NCI-H187 (cell line): ENCODE data around the gene RGCC.
"Not testable (repeated sequence)": the region's sequence is repeated elsewhere in the genome, so short reads cannot be mapped to it uniquely, and the experiment has no call there.

ENCODE experiments used
- DNase-seq, 2 experiments: peaks; one replicate each; lab custom pipeline; 2025; lab: John Stamatoyannopoulos, UW

RGCC gene, protein sequence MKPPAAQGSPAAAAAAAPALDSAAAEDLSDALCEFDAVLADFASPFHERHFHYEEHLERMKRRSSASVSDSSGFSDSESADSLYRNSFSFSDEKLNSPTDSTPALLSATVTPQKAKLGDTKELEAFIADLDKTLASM

GRCh38 chr13:41456768-41457588, at the start of gene RGCC:
Gene RGCC (plus strand): TSS chr13:41457550. CDS start chr13:41457708, 158 bp downstream.
- no peak for DNase-seq

- DNase-seq, result no peak
Observed at GRCh38 chr13:41408121-41408520, 49.2 kb upstream of the RGCC start.

DNA sequence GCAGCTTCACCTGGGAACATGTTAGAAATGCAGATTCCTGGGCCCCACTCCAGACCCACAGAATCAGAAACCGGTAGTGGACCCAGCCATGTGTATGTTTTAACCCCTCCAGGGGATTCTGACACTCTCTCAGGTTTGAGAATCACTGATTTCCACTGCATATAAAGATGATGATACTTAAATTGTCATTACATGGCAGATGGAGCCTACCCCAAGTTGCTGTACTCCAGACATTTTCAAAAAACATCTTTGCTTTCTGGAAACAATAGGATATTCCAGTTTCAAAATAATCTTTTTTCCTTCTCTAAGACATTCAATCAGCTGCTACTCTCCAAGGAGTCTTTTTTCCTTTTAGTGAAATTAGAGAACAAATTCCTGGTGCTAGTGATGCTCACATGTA, 48.6 kb upstream of the RGCC start:
- DNase-seq, result no peak

- DNase-seq, result no peak
Observed at GRCh38 chr13:41409611-41410010, 47.7 kb upstream of the RGCC start.

DNA sequence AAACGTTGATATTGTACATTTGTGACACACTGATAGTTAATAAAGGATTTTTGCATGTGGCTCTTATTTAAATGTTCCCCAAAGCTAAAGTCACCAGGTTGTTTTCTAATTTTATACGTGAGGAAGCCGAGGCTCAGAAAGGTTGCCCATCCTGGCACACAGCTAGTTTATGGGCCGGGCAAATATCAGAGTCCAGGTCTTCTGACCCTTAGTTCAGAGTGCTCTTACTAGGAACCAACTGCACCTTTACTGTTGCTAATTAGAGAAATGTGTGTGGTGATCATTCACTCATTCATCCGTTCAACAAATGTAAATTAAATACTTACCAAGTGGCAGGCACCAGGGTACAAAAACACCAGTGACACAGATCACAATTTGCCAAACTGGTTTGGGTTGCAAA, 46.3 kb upstream of the RGCC start:
- DNase-seq, result no peak

GRCh38 chr13:41411522-41411921, 45.8 kb upstream of the RGCC start:
- DNase-seq, result no peak

DNA sequence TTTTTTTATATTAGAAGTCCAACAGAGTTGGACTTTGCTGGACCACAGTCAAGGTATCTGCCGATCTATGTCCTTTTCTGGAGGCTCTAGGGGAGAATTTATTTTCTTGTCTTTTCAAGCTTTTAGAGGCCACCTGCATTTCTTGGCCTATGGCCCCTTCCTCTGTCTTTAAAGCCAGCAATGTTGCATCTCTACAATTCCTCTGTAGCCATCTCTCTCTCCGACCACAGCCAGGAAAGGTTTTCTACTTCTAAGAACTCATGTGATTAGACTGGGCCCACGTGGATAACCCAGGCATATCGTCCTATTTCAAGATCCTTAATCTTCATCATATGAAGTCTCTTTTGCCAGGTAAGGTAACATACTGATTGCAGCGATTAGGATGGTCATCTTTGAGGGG, 43.5 kb upstream of the RGCC start:
- no peak for DNase-seq

DNA sequence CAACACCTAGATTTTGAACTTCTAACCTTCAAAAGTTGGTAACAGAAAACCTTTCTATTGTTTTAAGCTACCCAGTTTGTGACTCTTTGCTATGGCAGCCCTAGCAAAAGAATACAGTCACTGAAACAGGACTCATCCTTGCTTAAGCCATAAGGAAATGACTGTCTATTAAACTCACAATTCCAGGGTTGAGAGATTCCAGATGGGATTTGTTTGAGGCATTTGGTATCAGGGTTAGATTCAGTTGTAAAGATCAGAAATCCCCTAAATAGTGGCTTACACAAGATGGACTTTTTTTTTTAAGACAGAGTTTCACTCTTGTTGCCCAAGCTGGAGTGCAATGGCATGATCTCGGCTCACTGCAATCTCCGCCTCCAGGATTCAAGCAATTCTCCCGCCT, 41.1 kb upstream of the RGCC start:
- DNase-seq, result no peak

GRCh38 chr13:41418027-41418426, 39.3 kb upstream of the RGCC start:
- DNase-seq, result no peak

DNA sequence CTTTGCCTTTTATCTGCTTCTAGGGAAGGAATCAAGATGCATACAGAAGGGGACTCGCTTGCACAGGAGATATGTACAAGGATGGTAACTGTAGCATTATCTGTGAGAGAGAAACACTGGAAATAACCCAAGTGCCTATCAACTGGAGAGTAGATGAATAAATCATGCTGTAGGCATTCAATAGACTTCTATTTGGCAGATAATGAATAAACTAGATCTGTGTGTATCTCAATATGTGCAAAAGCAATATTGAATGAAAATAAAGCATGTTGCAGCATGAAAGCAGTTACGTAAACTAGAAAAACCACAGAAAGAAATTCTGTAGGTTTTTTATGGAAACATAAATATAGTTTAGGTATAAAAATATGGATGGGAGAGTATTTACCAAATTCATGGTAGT, 38.6 kb upstream of the RGCC start:
- DNase-seq, result no peak

- no peak for DNase-seq
Observed at GRCh38 chr13:41419206-41419605, 38.1 kb upstream of the RGCC start.

DNA sequence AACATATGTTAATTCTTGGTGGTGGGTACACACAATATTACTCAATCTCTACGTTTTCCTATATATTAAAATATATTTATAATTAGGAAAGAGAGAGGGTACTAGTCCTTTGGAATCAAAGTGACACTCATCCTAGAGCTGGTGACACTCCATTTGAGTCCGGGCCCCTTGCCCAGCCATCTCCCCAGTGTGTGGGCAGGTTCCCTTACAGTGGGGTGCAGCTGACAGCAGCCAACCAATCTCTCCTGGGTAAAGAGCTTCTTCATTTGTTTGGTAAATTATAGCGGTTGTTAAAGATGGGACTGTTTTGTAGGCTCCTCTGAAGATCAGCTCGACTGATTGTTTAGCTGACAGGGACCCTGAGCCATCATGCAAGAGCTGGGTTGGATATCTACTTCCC, 37.2 kb upstream of the RGCC start:
- DNase-seq, result no peak

DNA sequence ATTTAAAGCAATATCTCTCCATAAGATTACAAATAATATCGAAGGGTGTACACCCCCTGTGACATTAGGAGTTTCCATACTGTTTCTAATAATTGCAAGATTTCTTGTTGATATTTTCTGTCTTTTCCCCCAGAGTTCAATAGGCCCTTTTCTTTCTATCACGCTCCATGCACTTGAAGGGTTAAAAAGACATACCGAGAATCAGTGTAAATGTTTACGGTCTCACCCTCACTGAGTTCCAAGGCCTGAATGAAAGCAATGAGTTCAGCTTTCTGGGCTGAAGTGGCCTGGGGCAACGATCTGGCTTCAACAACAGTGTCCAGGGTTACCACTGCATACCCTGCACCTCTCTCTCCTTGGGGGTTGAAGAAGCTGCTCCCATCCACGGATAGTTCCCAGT, 36.0 kb upstream of the RGCC start:
- not testable (repeated sequence) for DNase-seq

GRCh38 chr13:41421983-41422382, 35.4 kb upstream of the RGCC start:
- DNase-seq, result not testable (repeated sequence)

- DNase-seq, result not testable (repeated sequence)
Observed at GRCh38 chr13:41423259-41423658, 34.1 kb upstream of the RGCC start.

- DNase-seq, result not testable (repeated sequence)
Observed at GRCh38 chr13:41424675-41425074, 32.7 kb upstream of the RGCC start.

DNA sequence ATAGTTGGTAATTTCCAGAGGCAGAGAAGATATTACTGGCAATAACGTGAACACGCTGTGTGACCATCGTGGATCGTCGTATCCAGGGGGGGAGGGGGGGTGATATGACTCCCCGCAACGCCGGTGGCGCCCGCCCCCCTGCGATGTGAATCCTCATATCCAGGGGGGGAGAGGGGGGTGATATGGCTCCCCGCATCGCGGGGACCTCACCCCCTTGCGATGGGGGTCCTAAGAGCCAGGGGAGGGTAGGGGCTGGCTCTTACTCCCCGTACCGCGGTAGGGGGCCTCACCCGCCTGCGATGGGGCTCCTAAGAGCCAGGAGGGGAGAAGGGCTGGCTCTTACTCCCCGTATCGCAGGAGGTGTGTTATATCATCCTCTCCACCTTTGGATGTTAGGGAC, 31.3 kb upstream of the RGCC start:
- no peak for DNase-seq

DNA sequence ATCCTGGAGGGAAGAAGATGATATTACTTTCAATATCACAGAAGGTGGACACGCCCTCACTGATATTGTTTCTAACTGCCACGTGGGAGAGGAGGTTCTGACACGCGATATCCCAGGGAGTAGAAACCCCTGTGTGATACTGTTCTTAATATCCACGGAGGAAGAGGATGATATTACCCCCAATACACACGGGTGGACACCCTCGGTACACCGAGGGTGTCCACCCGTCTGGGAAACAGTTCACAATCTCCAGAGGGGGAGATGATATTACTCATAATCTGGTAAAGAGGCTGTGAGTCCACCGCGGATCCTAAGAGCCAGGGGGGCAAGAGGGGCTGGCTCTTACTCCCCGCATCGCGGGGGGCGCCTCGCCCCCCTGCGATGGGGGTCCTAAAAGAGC, 29.7 kb upstream of the RGCC start:
- DNase-seq, result no peak

GRCh38 chr13:41428155-41428554, 29.2 kb upstream of the RGCC start:
- no peak for DNase-seq

DNA sequence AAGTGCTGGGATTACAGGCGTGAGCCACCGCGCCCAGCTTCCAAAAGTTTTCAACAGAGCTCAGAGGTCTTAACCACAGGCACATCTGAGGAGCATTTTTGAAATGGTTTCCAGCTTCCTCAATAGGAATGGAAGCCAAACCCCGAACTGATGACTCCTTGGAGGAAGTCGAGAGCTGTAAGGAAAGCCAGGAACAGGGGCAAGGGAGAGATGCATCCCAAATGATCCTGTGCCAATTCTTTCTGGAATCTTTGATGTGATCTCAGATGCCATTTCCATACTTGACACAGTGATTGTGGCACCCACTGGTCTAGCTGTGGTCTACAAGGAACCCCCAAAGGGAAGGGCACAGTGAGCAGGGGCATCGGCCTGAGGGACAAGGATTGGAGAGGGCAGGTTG, 23.3 kb upstream of the RGCC start:
- DNase-seq, result not testable (repeated sequence)

GRCh38 chr13:41434831-41435520, 22.4 kb upstream of the RGCC start:
- no peak for DNase-seq

- no peak for DNase-seq
Observed at GRCh38 chr13:41443969-41444368, 13.4 kb upstream of the RGCC start.

- DNase-seq, result no peak
Observed at GRCh38 chr13:41452462-41452861, 4.9 kb upstream of the RGCC start.
